Activated CD4-positive, CD25-positive, alpha-beta regulatory T cell treated with anti-CD3 and anti-CD28 coated beads, Interleukin-2, amount 50 U/mL, for 24 hours (primary cell): ENCODE measurements around the gene IRF5.

Experiments
- ATAC-seq, 2 donors: fragments of 150-1000 bp; cut with Tn5 transposase; one replicate each; pipeline ENCODE4 v1.10.0; 2021; ENCODE audit warnings: mild to moderate bottlenecking in 1 of 2, moderate library complexity in 1 of 2

The IRF5 gene

GRCh38 chr7:128920913-128921582, 16.7 kb upstream of the IRF5 start:
- no peak for ATAC-seq

GRCh38 chr7:128921866-128922440, 15.8 kb upstream of the IRF5 start:
- no peak for ATAC-seq

GRCh38 chr7:128922496-128923410, 15.0 kb upstream of the IRF5 start:
- ATAC-seq, result no peak

GRCh38 chr7:128923411-128923800, 14.3 kb upstream of the IRF5 start:
- ATAC-seq, result no peak

GRCh38 chr7:128924707-128925588, 12.8 kb upstream of the IRF5 start:
- ATAC-seq, result no peak

GRCh38 chr7:128928159-128928813, 9.4 kb upstream of the IRF5 start:
- no peak for ATAC-seq

- no peak for ATAC-seq
Measured at GRCh38 chr7:128928882-128929788, 8.6 kb upstream of the IRF5 start.

- no peak for ATAC-seq
Measured at GRCh38 chr7:128931190-128931798, 6.4 kb upstream of the IRF5 start.

GRCh38 chr7:128931965-128932861, 5.5 kb upstream of the IRF5 start:
- no peak for ATAC-seq

GRCh38 chr7:128932862-128933179, 4.9 kb upstream of the IRF5 start:
- ATAC-seq, result no peak

- peak; percentile 82 to 86 for ATAC-seq
Measured at GRCh38 chr7:128933180-128933891, 4.4 kb upstream of the IRF5 start.

GRCh38 chr7:128934361-128935341, 3.1 kb upstream of the IRF5 start:
- ATAC-seq, result no peak

- ATAC-seq, result no peak
Measured at GRCh38 chr7:128935342-128935730, 2.4 kb upstream of the IRF5 start.

GRCh38 chr7:128936798-128937197, 929 bp upstream of the IRF5 start:
- no peak for ATAC-seq

- ATAC-seq, result no peak
Measured at GRCh38 chr7:128937271-128937646, 468 bp upstream of the IRF5 start.

- ATAC-seq, result peak; percentile 8 to 29
Measured at GRCh38 chr7:128938544-128939074, 882 bp downstream of the IRF5 start.

- ATAC-seq, result peak; percentile 29 to 36
Measured at GRCh38 chr7:128939075-128939860, 1.5 kb downstream of the IRF5 start.
